Hematopoietic multipotent progenitor cell treated with erythropoietin and hydrocortisone succinate and interleukin-3 and kit ligand, for 15 days (in vitro differentiated cells): ENCODE measurements around the gene TRIM62.
"Not testable (repeated sequence)": the region's sequence is repeated elsewhere in the genome, so short reads cannot be mapped to it uniquely, and the experiment has no call there.

Experiments
- DNase-seq: peaks from one replicate; pipeline ENCODE4 v3.0.0-alpha.2; 2015; ENCODE audit warnings: low spot score

The TRIM62 gene

GRCh38 chr1:33133478-33134105, 48.3 kb downstream of the TRIM62 start:
- no peak for DNase-seq

DNA sequence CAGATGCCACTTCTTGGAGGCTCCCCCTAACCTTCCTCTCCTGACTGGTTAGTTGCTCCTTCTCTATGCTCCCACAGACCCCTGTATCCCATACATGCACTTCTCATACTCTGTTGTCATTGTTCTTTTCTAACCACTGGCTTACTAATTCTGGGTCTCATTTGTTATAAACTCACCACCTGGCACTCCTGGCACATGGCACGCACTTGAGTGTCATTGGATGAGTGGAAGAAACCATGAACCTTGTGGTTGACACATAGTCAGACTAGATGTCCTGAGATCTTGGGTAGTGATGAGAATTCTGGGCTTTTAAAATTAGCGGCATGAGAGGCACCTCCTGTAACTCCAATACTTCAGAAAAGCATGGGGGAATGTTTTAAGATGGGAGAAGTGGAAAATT, 49.3 kb downstream of the TRIM62 start:
- no peak for DNase-seq

- DNase-seq: no peak
Observed at GRCh38 chr1:33131191-33131590, 50.7 kb downstream of the TRIM62 start.

- no peak for DNase-seq
Observed at GRCh38 chr1:33130297-33130696, 51.5 kb downstream of the TRIM62 start.

GRCh38 chr1:33128781-33129180, 53.1 kb downstream of the TRIM62 start:
- no peak for DNase-seq

DNA sequence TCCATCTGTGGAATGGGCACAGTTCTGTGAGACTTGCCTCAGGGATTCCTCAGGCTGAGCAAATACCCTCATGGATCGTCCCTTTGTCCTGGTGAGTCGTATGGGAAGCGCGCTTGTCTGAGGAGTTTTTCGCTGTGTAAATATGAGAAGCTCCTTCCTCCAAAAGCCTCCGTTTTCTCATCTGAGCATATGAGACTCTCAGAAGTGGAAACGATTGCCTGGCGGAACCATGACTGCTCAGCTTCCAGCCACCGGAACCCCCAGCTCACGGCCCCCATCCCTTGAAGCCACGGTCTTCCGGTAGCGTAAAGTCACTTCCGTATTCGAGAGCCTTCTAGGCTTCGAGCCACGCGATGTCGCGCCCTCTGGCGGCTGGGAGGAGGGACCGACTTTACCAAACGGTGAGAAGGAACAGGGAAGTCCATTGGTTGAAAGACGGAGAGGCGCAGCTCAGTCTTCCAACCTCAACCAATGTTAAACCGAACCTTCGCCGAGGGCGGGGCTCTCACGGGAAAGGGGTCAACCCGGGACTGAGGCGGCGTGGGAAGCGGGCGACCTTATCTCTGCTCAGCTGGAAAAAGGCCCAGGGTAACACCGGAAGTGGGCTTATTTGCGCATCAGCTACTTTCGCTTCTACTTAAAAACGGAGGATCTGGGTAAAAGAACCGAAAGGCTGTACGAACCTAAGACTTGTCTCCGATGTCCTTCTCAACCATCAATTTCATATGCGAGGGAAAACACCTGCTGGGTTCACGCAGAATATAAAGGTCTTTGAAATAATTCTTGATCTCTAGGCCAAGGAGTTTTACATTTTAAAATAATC, 54.6 kb downstream of the TRIM62 start:
- peak; percentile 97 for DNase-seq

DNA sequence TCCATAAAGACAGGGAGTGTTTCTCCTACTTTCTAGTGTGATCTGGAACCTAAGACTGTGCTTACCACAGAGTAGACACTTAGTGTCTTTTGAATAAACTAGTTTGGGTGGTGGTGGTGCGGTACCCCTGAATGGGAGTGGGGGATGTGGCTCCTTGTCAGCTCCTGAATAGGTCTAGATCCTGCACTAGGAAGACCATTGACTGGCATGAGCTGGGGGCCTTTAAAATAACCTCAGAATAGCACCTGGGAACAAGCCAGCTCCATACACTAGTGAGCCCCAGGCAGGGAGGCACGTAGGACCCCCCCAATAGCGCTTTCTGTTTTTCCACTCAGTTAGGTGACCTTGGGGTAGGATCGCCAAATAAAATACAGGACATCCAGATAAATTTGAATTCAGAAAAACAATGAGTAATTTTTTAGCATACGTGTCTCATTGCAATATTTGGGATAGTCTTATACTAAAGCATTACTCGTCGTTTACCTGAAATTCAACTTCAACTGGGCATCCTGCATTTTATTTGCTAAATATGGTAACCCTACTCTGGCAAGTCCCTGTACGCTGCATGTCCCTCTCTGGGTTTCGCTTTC, 55.3 kb downstream of the TRIM62 start:
- no peak for DNase-seq

DNA sequence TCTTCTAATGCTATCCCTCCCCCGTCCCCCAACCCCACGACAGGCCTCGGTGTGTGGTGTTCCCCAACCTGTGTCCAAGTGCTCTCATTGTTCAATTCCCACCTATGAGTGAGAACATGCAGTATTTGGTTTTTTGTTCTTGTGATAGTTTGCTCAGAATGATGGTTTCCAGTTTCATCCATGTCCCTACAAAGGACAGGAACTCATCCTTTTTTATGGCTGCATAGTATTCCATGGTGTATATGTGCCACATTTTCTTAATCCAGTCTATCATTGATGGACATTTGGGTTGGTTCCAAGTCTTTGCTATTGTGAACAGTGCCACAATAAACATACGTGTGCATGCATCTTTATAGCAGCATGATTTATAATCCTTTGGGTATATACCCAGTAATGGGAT, 57.2 kb downstream of the TRIM62 start:
- DNase-seq: not testable (repeated sequence)

DNA sequence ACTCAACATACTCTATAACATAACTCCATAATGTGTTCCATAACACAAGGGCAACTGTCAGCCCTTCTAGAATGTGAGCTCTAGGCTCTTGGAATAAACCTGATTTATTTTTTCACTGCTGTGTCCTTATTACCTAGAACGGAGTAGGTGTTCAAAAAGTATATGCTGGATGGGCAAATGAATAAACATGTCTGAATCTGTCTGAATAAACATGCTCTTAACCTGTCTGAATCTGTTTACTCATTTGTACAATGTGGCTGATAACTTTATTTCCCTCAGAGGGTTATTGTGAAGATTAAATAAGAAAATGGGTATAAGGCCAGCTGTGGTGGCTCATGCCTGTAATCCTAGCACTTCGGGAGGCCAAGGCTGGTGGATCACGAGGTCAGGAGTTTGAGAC, 58.6 kb downstream of the TRIM62 start:
- no peak for DNase-seq

DNA sequence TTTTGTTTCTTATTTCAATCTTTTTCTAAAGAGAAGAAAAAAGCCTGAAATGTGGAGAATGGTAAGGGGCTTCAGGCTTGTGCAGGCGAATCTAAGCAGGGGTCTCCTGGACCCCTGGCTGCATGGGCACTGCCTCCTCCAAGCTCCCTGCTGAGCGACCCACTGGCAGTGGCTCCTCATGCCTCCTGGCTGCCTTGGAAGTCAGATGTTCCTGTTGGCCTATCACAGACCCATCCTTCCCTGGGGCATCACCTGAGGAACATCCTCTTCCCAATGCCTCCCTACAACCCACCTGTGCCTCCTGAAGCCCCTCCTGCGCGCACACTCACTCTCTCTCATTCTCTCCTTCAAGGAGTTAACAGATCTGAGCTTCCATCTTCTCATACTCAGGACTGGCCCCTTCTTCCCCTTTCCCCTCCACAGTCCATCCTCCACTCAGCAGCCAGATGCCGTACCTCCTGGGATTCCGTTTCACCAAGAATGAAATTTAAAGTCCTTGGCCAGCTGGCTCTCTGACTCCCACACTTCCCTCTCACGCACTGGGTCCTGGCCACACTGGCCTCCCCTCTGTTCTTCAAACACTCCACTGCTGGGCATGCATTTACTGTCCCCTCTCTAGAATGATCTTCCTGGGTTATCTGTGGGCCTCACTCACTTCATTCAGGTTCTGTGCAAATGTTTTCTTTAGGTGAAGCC, 59.2 kb downstream of the TRIM62 start:
- DNase-seq: no peak

- no peak for DNase-seq
Observed at GRCh38 chr1:33121728-33122127, 60.1 kb downstream of the TRIM62 start.

GRCh38 chr1:33120436-33121231, 61.2 kb downstream of the TRIM62 start:
- no peak for DNase-seq

GRCh38 chr1:33119532-33120217, 62.2 kb downstream of the TRIM62 start:
- no peak for DNase-seq

GRCh38 chr1:33119050-33119449, 62.8 kb downstream of the TRIM62 start:
- no peak for DNase-seq

GRCh38 chr1:33118274-33118673, 63.6 kb downstream of the TRIM62 start:
- DNase-seq: no peak

GRCh38 chr1:33117440-33118085, 64.3 kb downstream of the TRIM62 start:
- no peak for DNase-seq

DNA sequence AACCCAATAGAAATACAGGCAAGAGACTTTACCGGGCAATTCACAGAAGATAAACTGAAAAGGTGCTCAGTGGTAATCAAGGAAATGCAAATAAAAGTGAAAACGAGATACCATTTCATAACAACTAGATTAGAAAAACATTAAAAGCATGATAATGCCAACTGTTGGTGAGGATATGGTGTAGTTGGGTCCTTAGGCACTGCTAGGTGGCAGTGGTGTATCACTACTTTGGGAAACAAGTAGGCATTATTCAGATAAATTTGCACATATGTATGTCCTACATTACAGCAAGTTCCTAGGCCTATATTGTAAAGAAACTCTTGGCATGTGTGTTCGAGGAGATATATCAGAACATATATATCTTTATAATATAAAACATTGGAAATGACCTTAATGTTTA, 69.9 kb downstream of the TRIM62 start:
- DNase-seq: no peak

GRCh38 chr1:33110477-33110876, 71.4 kb downstream of the TRIM62 start:
- no peak for DNase-seq

DNA sequence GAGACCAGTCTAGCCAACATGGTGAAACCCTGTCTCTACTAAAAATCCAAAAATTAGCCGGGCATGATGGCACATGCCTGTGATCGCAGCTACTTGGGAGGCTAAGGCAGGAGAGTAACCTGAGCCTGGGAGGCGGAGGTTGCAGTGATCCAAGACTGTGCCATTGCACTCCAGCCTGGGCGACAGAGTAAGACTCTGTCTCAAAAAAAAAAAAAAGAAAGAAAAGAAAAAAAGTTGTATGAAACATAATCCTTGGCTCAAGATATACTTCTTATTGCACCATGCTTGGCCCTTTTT, 81.8 kb downstream of the TRIM62 start:
- not testable (repeated sequence) for DNase-seq

DNA sequence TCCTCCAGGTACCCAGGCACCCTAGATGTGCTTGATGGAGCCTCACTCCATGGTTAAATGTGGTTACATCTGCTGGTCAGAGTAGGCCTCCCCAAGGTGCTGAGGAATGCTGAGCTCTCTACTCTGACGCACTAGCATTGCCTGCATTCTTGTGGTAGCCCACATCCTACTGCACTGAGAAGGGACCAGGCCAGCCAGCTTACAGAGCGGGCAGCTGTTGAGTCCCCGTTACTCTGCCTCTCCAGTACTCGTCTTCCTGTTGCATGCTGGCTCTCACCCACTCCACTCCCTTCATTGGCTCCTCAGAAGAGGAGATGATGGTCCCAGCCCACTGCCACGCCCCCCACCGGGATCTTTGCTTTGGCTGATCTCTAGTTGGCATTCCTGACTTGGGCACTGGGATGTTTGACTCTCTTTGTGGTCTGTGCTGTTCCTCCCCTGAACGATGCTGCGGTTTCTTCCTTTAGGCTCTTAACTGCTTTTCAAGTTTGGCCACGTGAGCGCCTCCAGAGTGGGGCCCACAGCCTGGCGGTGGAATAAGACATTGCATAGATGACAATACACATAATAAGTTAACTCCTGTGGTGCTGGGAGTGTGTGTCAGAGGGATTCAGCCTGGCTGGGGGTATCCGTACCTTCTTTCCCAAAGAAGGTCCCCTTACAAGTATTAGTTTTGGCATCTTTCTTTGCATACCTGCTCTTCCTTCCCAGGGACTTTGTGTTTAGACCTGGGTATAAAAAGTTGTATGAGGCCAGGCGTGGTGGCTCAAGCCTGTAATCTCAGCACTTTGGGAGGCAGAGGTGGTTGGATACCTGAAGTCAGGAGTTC, 82.3 kb downstream of the TRIM62 start:
- no peak for DNase-seq
